GM10266 (cell line): ENCODE data around the gene DCST2.

Experiments used
- DNase-seq: peaks from one replicate; pipeline ENCODE4 v3.0.0; 2012; ENCODE audit errors: extremely low spot score
- TF ChIP-seq, protein P1 (sequence below): IDR thresholded peaks from 2 replicates; pipeline ENCODE4 v1.5.1; 2012; ENCODE audit warnings: mild to moderate bottlenecking, low read depth; ENCODE audit not compliant: control insufficient read depth, insufficient read depth; ENCODE audit errors: missing control alignments

The DCST2 gene

DNA sequence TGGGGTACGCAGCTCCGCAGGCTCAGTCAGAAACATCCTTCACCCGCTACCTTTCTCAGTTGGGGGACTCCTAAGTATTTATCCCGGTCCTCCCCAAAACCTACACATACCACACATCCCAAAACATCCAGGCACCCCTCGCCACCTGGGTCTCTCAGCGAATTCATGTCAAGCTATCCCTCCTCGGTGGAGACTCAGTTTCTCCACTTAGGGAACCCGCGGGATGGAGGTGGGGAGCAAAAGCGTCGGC is 32.2 kb downstream of the DCST2 start:
- no peak for DNase-seq
- TF ChIP-seq, protein P1, sequence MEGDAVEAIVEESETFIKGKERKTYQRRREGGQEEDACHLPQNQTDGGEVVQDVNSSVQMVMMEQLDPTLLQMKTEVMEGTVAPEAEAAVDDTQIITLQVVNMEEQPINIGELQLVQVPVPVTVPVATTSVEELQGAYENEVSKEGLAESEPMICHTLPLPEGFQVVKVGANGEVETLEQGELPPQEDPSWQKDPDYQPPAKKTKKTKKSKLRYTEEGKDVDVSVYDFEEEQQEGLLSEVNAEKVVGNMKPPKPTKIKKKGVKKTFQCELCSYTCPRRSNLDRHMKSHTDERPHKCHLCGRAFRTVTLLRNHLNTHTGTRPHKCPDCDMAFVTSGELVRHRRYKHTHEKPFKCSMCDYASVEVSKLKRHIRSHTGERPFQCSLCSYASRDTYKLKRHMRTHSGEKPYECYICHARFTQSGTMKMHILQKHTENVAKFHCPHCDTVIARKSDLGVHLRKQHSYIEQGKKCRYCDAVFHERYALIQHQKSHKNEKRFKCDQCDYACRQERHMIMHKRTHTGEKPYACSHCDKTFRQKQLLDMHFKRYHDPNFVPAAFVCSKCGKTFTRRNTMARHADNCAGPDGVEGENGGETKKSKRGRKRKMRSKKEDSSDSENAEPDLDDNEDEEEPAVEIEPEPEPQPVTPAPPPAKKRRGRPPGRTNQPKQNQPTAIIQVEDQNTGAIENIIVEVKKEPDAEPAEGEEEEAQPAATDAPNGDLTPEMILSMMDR, result no peak

DNA sequence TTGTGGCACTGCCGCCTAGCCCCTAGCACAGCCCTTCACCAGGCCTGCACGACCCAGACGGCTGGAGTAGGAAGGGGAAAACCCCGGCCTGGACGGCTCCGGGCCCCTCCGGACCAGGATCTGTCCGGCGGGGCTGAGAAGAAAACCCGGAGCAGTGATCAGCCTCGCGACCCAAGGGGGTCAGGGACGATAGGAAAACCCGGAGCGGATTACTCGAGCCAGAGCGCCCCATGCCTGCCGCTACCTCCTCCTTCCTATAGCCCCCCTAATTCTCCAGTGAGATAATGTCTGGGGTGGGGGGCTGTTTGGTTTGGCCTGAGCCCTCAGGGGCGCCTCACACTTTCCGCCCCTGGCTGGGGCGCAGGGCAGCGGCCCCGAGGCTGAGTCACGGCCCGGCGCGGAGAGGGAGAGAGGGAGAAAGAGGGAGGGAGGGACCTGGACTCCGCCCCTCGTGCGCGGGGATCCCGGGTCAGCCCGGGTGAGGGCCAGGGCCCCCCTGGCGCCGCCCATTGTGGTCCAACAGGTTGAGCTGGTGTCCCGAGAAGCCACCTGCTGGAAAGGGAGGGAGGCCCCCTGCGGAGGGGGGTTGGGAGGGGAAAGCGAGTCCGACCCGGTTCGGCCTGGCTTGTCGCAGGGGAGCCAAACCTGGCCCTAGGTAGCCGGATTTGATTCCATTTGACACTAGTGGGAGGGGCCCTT is 32.7 kb downstream of the DCST2 start:
- peak; percentile 87 for DNase-seq
- TF ChIP-seq, protein P1, result no peak

DNA sequence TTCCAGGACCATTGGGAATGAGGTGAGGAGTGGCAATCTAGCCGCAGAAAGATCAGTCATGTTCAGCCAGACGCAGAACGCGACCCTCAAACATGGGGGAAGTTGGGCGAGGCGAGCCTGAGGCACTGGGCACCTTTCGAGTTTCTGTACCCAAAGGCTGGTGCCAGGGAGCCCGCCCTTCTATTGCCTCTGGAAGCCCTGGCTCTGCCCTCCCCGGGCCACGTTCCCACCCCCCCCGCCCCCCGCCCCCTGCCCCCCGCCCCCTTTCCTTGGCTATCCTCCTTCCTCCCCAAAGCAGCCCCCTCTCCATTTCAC is 33.2 kb downstream of the DCST2 start:
- DNase-seq, result no peak

DNA sequence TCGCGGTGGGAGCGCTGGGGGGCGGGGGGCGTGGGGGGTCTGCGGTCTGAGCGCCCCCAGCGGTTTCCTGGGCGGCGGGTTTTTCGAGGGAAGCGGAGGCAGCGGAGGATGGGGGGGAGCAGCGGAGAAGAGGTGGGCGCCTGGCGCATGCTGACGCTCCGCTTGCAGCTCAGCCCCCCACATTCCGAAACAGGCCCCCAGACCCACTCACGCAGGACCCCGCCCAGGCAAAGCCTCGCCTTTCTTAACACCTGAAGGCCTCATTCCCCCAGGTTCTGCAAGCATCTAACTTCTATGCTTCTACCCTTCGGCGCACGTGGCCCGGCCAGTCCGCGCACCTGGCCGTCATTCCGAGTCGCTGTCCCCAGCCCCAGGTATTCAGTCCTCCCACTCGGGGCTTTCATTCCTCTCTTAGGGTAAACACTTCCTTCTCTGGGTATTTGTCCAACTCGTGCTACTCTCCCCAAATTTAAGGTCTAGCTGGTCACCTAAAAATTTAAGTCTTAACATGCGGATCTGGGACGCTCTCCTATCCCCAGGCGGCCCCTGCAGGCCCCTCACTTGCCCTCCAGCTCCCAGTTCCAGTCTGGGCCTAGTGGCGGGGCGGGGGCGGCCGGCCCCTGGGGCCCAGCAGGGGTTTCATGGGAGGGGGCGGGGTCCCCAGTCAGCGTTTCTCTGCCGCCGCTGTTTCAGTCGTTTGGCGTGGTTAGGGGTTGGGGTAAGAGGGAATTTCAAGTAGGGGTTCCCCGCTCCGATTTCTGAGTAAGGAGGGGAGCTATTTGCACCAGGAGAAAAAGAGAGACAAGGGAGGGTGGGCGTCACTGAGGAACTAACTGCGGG is 33.8 kb downstream of the DCST2 start:
- DNase-seq, result peak; percentile 83
- TF ChIP-seq, protein P1, result no peak

More for the DNA sequence above, 33.2 kb downstream of the DCST2 start:
- TF ChIP-seq, protein P1, result no peak

DNA sequence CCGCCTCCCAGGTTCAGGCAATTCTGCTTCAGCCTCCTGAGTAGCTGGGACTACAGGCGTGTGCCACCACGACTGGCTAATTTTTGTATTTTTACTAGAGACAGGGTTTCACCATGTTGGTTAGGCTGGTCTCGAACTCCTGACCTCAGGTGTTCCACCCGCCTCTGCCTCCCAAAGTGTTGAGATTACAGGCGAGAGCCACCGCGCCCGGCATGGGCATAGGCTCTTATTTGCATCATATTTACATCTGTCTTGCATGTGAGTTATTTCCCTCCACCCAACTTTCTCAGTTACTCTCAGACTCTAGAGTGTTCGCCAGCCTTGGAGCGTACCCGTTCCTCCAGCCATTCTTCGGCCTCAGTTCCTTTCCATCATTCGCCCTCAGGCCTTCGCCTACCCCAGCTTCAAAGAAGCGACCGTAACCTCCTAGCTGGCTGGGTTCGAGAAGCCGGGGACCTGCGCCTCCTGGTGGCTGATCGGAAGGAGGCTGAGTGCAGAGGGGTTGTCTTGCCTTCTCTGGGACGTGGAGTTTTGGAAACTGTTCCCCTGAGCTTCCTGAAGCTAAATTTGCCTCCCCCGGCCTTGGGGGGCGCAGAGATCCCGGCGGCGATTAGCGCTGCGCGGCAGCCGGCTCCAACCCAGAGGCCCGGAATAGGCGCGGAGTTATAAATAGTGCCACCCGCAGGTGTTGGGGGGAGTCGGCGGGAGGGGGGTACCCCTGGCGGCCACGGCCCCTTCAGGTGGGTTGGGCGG is 34.6 kb downstream of the DCST2 start:
- DNase-seq, result peak; percentile 77

DNA sequence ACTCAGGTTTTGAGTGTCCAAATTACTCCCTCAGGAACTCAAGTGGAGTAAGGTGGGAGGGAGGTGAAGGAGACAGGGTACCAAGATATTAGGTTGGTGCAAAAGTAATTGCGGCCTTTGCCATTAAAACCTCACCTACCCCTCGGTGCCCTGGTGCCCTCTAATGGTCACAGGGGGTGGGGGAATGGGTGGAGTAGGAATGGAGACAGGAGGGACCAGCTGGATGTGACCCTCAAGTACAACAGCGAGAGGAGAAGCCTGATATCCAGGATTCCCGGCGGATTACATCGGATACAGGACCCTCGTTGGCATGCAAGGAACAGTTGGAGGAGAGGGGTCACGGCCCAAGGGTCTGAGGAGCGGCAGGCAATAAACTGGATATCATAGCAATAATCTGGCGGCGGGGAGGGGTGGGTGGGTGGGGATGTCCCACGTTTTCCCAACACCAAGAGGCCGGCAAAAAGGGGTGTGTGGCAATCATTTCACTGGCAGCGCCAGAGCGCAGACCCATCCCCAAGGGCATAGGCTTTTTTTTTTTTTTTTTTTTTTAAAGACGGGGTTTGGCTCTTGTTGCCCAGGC is 35.3 kb downstream of the DCST2 start:
- no peak for DNase-seq
- TF ChIP-seq, protein P1, result peak; percentile 26

More for the DNA sequence above, 34.6 kb downstream of the DCST2 start:
- TF ChIP-seq, protein P1, result peak; percentile 87
